ENCODE data around the gene RIIAD1.
"Not testable (repeated sequence)": the region's sequence is repeated elsewhere in the genome, so short reads cannot be mapped to it uniquely, and the experiment has no call there.

The RIIAD1 gene

DNA sequence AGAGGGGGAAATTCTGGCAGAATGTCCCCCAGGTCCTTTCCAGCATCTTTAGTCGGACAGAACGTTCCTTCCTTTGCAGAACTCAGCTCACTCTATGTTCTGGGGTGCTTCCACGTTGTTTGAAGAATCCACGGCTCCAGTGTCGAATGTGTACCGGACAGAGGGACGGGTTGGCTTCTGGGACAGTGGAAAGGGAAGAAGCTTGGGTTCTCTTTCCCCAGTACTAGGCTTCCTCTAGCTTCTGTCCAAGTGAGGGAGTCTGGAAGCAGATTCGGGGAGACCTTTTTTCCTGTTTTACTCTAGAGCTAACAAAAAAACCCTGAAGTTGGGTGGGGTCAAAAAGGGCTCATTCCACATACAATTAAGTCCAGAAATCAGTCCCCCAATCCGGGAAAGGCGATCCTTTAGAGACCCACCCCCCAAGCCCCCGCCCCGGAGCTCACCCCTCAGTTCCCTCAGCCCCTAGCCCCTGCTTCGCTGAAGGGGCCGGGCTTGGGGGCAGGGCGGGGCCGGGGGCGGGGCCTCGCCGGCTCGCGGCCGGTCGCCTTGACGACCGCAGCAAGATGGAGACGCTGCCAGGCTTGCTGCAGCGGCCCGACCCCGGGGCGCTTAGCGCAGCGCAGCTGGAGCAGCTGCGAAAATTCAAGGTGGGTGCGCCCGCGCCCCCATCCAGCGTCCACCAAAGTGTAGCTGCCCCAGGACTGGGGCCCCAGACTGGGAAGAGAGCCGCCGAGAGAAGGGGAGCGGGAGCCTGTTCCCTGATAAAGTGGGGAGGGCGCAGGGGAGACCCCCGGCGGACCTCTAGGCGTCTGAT, at the start of gene RIIAD1:
RIIAD1 (plus strand) TSS at position 549 of the 814 bp plus-strand sequence; CDS start at position 564, 15 bp downstream.
- no peak for DNase-seq (ENCODE audit: low spot score)

GRCh38 chr1:151673407-151673806, 47.9 kb upstream of the RIIAD1 start:
- no peak for DNase-seq (ENCODE audit: low spot score)

GRCh38 chr1:151680391-151680790, 40.9 kb upstream of the RIIAD1 start:
- DNase-seq (ENCODE audit: low spot score): no peak

- DNase-seq (ENCODE audit: low spot score): no peak
Observed at GRCh38 chr1:151680826-151681225, 40.5 kb upstream of the RIIAD1 start.

DNA sequence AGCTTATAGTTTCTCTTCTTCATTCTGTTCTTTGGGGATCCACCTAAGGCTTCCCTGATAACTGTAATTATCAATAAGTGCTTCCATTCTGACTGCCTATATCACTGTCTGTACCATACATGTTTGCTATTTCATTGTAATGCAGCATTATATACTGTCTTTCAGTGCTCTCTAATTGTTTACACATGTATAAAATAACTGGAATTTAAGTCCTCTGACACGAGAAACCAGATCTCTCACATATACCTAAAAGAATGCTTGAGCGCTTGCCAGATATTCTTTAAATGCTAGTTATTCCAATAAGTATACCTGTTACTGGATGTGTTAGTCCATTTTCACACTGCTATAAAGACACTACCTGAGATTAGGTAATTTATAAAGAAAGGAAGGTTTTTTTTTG, 39.4 kb upstream of the RIIAD1 start:
- DNase-seq (ENCODE audit: low spot score): no peak

GRCh38 chr1:151682901-151683300, 38.4 kb upstream of the RIIAD1 start:
- not testable (repeated sequence) for DNase-seq (ENCODE audit: low spot score)

GRCh38 chr1:151684128-151684527, 37.2 kb upstream of the RIIAD1 start:
- DNase-seq (ENCODE audit: low spot score): no peak

GRCh38 chr1:151686561-151686960, 34.8 kb upstream of the RIIAD1 start:
- DNase-seq (ENCODE audit: low spot score): no peak

GRCh38 chr1:151689494-151689893, 31.8 kb upstream of the RIIAD1 start:
- DNase-seq (ENCODE audit: low spot score): no peak

DNA sequence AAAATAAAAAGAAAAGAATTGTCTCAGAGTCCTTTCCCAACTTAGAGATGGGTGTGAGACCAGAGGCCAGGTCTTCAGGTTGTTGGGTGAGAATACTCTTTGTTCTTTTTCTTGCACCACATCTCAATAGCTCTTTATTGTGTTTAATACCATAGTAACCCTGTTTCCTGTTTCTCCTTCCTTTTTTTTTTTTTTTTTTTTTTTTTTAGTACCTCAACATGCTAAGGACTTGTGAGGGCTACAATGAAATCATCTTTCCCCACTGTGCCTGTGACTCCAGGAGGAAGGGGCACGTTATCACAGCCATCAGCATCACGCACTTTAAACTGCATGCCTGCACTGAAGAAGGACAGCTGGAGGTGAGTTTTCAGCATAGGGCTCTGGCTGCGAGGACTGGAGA, 29.1 kb upstream of the RIIAD1 start:
- DNase-seq (ENCODE audit: low spot score): no peak

DNA sequence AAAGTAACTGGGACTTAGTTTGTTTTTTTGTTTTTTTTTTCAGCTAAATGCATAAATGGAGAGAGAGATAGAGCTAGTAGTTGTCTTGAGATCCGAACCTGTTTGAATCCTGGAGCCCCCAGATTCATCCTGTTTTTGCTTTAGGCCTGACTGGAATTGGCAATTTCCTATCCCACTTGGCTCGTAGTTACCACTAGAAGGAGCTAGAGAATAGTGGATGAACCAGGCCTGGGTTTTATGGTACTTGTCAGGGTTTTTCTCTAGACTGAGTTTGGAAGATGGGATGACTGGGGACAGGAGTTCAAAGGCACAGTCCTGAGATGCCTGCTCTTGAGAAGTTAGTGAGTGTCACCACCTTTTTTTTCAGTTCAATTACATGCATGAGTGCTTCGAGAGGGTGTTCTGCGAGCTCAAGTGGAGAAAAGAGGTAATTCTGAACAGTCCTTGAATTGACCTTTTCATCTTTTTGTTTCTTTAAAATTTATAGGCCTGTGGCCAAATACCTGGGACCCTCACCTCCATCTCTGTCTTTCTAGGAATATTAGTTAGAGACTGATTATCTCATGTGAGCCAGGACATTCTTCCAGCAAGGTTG, 28.2 kb upstream of the RIIAD1 start:
- peak; percentile 76 for DNase-seq (ENCODE audit: low spot score)

DNA sequence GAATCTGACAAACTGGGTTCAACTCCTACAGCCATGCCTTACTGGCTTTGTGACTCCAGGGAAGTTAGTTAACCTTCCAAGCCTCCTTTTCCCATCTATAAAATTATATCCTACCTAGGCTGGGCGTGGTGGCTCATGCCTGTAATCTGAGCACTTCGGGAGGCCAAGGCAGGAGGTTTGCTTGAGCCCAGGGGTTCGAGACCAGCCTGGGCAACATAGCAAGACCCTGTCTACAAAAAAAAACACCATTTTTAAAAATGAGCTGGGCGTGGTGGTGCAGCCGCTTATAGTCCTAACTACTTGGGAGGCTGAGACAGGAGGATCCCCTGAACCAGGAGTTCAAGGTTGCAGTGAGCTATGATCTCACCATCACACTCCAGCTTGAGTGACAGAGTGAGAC, 19.8 kb upstream of the RIIAD1 start:
- no peak for DNase-seq (ENCODE audit: low spot score)

- DNase-seq (ENCODE audit: low spot score): no peak
Observed at GRCh38 chr1:151702936-151703335, 18.4 kb upstream of the RIIAD1 start.

DNA sequence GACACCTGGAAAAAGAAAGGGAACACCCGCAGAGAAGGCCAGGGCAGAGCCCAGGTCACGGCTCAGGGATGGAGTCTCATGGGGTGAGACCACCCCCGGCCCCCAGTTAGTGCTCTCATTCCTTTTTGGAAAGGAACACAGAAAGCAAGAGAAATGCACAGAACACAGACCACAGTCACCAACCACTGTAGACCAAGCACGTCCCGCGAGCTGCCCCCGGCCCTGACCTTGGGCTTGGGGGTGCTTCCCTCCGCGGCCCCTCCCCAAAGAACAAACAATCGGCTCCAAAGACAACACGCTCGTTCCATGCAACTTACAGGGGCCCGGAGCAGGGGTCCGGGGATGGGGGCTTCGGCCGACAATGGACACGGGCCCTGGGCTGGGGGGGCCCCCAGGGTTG, 17.5 kb upstream of the RIIAD1 start:
- peak; percentile 30 for DNase-seq (ENCODE audit: low spot score)

DNA sequence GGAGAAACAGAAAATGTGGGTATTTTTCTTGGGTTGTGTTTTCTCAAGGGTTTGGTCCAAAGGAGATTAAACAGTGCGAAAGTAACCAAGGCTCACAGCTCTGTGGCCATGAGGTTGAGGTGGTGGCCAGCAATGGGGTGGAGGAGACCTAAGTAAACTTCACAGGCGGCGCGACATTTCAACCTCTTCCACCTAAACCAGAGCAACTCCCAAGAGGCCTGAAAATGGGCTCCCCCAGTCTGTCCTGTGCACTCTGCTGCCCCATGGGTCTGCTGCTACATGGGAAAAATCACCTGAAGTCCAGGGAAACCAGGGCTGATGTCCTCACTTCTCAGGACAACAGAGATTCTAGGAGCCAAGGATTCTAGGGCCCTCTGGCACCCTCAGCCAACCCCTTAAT, 17.1 kb upstream of the RIIAD1 start:
- DNase-seq (ENCODE audit: low spot score): peak; percentile 22

GRCh38 chr1:151705146-151705545, 16.2 kb upstream of the RIIAD1 start:
- DNase-seq (ENCODE audit: low spot score): peak; percentile 30

- DNase-seq (ENCODE audit: low spot score): no peak
Observed at GRCh38 chr1:151705753-151706463, 15.4 kb upstream of the RIIAD1 start.

DNA sequence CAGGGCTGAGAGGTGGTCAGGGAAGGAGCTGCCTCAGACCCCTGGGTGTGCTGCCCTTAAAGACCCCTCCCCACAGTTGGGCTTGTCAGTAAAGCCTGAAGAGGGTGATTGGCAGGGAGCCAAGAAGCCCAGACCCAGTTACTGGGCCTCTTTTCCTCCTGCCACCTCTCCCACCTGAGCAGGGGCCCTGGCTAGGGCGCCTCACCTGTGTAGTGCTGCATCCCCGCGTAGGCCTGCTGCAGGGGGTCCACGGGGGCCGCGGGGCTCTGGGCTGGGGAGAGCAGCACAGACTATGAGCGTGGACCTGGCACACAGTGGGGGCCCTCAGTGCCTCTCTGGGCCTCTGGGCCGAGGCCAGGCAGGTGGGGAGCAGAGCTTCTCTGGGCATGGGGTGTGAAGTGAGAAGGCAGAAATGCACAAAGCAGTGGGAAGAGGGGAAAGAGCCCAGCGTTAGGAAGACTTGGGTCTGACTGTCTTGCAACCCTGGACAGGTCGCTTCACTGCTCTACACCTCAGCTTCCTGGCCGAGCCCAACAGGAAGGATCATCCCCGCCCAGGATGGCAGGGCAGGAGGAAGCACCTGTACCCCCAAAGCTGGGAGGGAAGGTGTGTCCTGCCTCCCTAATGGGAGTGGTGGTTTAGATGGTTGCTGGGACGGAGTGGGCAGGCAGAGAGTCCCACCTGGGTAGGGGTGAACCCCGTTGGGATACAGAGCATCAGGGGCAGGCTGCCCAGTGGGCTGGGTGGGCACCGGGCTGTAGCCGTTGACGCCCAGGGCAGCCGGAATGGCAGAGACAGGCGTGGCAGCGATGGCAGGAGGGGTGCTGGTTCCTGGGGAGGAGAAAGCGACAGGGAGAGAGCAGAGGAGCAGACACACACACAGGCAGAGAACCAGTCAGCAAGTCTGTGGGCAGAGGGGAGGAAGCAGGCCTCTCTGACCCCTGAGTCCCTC, 14.6 kb upstream of the RIIAD1 start:
- DNase-seq (ENCODE audit: low spot score): no peak

DNA sequence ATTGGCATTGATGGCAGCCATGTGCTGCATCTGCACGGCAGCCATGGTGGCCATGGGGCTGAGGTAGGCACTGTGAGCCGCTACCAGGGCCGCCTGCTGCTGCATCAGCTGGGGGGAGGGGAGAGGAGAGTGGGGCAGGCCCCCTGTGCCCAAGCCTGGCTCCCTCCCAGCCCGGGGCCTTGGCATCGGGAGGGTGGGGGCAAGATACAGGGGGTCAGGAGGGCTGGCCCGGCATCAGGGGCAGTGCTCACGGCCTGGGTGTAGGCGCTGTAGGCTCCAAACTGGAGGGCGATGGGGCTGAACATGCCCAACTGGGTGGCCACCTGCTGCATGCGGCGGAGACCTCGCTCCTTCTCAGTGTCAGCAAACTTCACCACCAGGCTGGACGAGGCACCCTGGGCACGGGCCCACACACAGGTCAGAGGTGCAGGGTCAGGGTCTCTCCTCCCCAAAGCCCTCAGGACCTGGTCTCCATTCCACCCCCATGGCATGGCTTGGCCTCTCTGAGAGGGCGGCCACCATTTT, 13.7 kb upstream of the RIIAD1 start:
- no peak for DNase-seq (ENCODE audit: low spot score)

- DNase-seq (ENCODE audit: low spot score): no peak
Observed at GRCh38 chr1:151708891-151709290, 12.4 kb upstream of the RIIAD1 start.

DNA sequence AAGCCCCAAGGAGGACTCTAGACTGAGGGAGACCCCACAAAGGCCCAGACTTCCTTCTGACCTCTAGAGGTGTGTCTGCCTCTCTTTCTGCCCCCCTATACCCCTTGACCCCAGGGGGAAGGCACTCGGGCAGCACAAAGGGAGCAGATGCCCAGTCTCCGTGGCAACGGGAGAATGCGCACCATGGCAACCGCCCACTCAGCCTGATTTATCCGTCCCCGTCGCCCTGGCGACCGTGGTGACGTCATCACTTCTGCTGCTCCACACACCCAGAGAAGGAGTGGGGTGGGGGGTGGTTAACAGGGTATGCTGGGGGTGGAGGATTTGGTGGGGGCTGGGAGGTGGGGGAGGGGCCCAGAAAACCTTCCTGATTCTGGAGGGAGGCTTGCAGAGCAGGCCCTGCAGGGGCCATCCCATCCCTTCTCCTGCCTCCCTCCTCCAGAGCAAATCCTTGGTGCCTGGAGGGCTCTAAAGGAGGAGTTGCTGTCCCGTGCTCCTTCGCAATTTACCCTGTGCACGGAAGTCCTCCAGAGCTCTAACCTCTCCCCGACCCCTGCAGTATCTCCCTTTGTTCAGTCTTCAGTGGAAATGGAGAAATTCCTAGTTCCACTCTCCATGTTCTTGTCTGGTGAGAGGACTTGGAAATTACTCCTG, 11.0 kb upstream of the RIIAD1 start:
- DNase-seq (ENCODE audit: low spot score): no peak
